ENCODE measurements around the gene ST6GALNAC2.

ST6GALNAC2 gene

DNA sequence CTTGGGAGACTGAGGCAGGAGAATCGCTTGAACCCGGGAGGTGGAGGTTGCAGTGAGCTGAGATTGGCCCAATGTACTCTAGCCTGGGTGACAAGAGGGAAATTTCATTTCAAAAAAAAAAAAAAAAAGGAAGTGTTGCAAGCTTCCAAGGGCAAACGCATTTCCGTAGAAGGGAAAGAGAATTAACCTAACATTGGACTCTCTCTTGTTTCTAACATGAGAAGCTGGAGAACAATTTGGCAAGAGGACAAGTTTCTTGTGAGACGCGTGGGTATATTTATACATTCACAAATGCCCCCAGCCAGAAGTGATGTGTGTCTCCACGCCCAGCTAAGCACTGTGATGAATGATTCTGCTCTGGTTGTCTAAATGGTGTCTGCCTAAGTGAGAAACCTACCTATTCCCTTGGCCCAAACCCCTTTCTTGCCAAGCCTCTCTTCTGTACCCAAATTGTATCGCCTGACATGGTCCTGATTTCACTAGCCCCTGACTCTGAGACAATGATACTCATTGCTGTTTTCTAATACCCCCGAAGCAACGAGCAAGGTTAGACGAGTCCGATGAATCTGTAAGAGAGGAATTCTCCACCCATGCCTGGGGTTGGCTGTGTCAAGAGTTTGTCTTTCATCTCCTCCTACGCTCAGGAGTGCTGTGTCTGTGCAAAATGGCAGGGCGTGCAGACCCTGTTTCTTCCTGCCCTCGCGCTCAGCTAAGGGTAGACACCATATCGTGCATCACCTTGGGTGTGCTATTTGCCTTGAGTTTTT is 14.2 kb upstream of the ST6GALNAC2 start:
- DNase-seq (ENCODE audit: low read depth in 2 of 2), result no peak

- DNase-seq (ENCODE audit: low read depth in 2 of 2), result no peak
Measured at GRCh38 chr17:76598004-76598439, 12.4 kb upstream of the ST6GALNAC2 start.

DNA sequence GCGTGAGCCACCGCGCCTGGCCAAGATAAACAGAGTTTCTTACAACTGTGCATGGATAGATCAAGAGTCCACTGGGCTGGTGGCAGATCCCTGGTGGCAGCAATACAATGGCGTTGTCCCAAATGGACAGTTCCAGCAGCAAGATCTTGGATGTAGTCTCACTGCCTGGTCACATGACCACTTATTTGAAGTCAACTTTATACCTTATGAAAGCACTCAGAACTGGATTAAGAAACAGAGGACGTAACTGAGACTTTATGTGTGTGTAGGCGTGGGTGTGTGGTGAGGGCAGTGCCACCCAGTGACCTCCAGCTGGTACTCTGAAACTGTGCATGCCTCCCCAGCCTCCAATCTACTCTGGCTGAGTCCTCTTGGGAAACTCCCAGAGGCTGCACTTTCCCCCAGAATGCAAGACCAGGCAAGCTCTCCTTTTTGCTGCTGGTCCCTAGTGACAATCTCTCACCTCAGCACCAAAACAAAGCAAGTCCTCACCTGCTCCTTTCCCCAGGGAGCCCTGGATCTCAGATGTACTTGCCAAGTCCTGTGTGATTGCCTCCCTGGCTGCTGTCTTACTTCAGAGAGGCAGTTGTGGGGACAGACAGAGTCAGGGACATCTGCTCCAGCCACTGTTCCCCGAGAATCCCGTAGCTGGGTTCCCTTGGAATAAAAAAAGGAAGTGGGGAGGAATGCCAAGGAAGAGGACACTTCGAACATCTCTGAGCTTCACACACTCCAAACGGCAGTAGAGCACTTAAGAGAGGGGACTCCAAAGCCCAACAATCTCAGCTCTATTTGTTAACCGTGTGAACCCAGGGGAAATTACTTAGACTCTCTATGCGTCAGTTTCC is 11.7 kb upstream of the ST6GALNAC2 start:
- DNase-seq (ENCODE audit: low read depth in 2 of 2), result no peak

- no peak for DNase-seq (ENCODE audit: low read depth in 2 of 2)
Measured at GRCh38 chr17:76594690-76595089, 9.0 kb upstream of the ST6GALNAC2 start.

DNA sequence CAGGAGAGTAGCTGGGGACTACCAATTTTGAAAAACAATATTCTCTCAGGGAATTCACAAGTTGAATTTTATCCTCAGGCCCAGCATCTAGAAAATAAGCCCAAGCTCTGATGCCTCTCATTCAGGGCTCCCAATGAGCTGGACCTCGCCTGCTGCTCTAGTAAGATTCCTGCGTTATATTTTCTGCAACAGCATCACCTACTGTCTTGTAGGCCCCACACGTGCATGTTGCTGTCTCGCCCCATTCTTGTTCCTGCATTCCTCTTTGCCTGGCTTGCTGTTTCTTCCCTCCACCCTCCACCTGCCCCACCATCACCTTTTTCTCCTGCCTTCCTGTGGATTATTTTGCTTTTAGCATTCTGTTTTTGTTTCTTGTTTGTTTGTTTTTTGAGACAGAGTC is 8.3 kb upstream of the ST6GALNAC2 start:
- no peak for DNase-seq (ENCODE audit: low read depth in 2 of 2)

DNA sequence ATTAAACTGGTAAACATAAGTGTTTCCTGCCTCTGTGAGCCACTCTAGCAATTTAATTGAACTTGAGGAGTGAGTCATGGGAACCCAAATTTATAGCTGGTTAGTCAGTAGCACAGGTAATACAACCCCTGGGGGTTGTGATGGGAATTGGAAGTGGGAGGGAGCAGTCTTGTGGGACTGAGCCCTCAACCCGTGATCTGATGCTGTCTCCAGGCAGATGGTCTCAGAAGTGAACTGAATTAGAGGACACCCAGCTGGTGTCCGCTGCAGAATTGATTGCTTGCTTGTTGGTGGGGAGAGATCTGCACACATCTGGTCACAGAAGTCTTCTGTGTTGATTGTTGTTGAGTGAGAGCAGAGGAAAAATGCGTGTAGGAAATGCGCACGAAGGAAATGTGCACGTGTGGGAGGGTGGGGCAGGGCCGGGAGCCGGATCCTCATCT is 7.7 kb upstream of the ST6GALNAC2 start:
- no peak for DNase-seq (ENCODE audit: low read depth in 2 of 2)

DNA sequence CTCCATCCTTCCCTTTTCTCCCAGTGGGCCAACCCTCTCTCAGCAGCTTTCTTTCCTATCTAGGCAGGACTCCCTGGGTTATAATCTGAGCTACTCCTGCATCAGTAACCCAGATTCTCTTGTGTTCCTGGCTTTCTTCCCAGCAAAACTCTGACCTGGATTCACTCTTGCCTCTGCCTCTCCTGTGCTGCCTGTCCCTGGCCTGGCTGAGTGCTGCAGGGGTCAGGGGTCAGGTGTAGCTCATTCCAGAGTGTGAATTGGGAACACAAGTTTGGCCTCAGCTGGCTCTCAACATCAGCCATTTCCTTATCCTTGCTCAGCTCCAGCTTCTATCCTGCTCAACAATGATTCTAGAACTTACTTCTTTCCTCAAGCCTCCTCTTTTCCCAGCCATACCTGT is 2.5 kb upstream of the ST6GALNAC2 start:
- DNase-seq (ENCODE audit: low read depth in 2 of 2), result no peak

DNA sequence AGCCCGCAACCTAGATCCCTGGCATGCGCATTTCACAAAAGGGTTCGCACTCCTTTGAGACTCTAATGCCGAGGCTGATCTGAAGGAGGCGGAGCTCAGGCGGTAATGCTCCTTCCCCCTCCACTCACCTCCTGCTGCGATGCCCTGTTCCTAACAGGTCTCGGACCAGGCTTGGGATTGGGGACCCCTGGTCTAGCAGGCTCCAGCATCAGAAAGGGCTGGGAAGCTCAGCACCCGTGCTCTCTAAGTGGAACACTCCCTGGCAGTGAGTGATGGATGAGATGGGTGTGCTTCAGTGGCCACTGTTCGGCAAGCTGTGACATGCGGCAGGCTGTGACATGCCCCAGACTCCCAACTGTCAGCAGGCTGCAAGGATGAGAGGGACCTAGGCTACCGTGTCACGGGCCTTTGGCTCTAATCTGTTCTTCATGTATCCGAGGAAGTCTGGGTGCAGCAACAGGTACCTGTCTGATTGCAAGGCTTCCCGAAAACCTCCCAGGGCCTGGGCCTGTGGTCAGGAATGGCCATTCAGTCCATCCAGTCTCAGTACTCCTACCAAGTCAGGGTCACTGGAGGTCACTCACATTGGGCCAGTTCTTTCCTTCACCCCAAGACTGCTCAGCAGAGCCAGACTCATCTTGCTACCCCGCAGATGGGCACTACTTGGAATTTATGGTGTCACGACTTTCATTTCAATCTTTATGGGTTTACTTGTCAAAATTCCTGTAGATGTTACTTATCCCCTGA is 1.3 kb upstream of the ST6GALNAC2 start:
- DNase-seq (ENCODE audit: low read depth in 2 of 2), result no peak

DNA sequence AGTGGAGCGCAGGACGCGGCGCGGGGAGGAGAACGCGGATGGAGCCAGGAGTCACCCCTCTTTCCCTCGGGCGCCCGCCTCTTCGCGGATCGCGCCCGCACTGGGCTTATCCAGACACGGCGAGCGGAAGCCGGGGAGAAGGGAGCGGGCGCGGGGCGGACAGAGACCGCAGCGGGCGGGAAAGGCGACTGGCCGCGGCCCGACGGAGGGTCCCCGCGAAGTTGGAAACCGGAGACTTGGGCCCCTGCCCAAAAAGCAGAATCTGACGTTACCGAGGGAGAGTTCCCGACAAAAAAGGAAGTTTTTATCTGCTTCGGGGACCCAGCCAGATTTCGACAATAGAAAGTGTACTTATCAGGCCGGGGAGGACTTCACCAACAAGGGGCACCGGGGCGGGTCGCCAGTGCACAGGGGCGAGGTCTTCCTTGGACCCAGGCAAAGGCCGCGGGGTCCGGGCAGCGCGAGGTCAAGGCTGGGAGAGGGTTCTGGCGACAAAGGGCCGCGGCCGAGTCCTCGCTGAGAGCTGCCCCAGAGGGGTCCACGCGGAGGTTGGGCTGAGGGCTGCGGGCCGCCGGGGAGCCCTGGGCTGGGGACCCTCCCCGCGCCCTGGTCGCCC is 519 bp downstream of the ST6GALNAC2 start:
- DNase-seq (ENCODE audit: low read depth in 2 of 2), result no peak

- no peak for DNase-seq (ENCODE audit: low read depth in 2 of 2)
Measured at GRCh38 chr17:76584427-76585032, 1.1 kb downstream of the ST6GALNAC2 start.

DNA sequence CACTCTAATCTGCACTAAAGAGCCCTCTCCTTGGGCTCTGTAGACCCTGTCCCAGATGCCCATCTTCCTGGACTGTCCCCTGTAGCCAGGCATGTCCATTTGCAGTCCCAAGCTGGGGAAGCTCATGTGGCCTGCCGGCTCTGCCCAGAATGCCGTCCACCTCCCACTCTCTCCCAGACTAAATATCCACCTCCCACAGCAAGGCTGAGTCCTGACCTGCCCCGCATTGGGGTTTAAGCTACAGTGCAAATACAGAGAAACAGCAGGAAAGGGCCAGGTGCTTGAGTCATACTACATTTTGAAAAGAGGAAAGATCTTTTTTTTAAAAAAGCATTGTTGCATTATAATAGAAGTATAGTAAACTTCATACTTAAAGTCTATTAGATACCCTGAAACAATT is 3.0 kb downstream of the ST6GALNAC2 start:
- no peak for DNase-seq (ENCODE audit: low read depth in 2 of 2)

- no peak for DNase-seq (ENCODE audit: low read depth in 2 of 2)
Measured at GRCh38 chr17:76581515-76581914, 4.1 kb downstream of the ST6GALNAC2 start.

- DNase-seq (ENCODE audit: low read depth in 2 of 2), result no peak
Measured at GRCh38 chr17:76579281-76579680, 6.4 kb downstream of the ST6GALNAC2 start.

- no peak for DNase-seq (ENCODE audit: low read depth in 2 of 2)
Measured at GRCh38 chr17:76578376-76578775, 7.3 kb downstream of the ST6GALNAC2 start.

GRCh38 chr17:76577876-76578275 is 7.8 kb downstream of the ST6GALNAC2 start:
- no peak for DNase-seq (ENCODE audit: low read depth in 2 of 2)

GRCh38 chr17:76576189-76576588 is 9.5 kb downstream of the ST6GALNAC2 start:
- no peak for DNase-seq (ENCODE audit: low read depth in 2 of 2)

DNA sequence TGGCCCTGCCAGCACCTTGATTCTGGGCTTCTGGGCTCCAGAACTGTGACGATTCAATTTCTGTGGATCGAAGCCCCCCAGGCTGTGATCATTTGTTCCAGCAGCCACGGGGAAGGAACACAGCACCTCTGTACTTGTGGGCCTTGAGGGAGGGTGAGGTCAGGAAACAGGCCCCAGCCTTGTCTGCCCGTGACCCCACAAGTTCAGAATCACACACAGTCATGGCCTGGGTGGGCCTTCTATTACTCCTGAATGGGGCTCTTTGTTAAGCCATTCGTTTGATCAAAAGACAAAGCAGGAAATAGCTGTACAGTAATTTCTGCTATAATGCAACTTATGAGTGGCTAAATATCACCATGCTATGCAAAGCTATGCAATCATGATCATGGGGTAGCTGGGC is 10.1 kb downstream of the ST6GALNAC2 start:
- no peak for DNase-seq (ENCODE audit: low read depth in 2 of 2)

DNA sequence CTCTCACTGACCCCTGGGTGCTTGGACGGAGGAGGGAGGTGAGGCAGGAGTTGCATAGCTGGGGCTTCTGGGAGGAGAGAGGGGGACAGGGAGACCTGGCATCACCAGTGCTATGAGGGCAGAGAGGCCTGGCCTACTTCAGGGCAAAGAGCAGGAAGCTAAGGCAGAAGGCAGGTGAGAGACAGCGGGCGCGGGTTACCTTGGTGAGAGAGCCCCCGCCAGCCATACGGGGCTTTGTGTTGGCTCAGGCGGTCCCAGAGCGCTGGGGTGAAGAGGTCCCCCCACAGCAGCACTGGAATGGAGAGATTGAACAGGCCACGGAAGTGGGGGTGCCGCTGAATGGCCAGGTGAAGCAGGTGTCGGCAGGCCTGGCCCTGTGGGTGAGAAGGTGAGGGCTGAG is 11.5 kb downstream of the ST6GALNAC2 start:
- DNase-seq (ENCODE audit: low read depth in 2 of 2), result no peak

GRCh38 chr17:76573096-76573495 is 12.6 kb downstream of the ST6GALNAC2 start:
- no peak for DNase-seq (ENCODE audit: low read depth in 2 of 2)

DNA sequence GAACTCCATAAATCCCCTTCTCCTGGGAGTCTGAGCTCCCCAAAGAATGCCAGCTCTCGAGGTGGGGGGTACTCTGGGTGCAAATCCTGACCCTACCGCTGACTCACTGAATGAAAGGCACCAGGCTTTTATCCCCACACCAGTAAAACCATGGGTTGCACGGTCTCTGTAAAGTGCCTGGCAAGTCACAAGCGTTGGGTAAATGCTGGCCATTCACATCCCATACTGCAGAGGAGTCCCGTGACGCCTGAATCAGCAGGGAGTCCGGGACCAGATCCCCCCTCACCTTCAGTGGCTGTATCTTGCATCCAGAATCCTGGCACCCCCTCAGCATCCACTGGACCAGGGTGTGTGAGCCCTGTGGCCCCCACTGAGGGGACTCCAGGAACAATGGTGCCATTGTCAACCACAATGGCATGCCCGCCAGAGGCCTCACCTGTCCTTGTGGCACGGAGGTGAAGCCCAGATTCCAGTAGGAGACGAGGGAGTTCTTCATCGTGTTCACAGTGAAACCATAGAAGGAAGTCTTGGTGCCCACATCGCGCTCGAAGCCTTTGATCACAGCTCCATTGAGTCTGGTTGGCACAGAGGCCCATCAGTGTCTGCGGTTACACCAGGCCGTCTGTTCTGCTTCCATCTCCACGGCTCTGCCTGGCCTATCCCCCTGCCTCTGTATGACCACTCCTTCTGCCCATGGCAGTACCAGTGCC is 13.3 kb downstream of the ST6GALNAC2 start:
- DNase-seq (ENCODE audit: low read depth in 2 of 2), result no peak

Data from stimulated activated CD8-positive, alpha-beta memory T cell treated with anti-CD3 and anti-CD28 coated beads, Interleukin-15, amount 100 ng/mL, for 48 hours (primary cell).